Activated CD8-positive, alpha-beta memory T cell treated with anti-CD3 and anti-CD28 coated beads, Interleukin-2, amount 50 U/mL, for 4 hours (primary cell): ENCODE results near the gene MTMR11.
"Not testable (repeated sequence)": the region's sequence is repeated elsewhere in the genome, so short reads cannot be mapped to it uniquely, and the experiment has no call there.

Experiments
- DNase-seq: peaks from one replicate; pipeline ENCODE4 v3.0.0-alpha.2; 2020

The MTMR11 gene

GRCh38 chr1:149888247-149888998, 48.3 kb downstream of the MTMR11 start:
- peak; percentile 63 for DNase-seq

GRCh38 chr1:149887456-149888246, 49.0 kb downstream of the MTMR11 start:
- peak; percentile 54 for DNase-seq

- not testable (repeated sequence) for DNase-seq
Measured at GRCh38 chr1:149887196-149887455, 49.6 kb downstream of the MTMR11 start.

- peak; percentile 72 for DNase-seq
Measured at GRCh38 chr1:149886396-149887195, 50.1 kb downstream of the MTMR11 start.

- not testable (repeated sequence) for DNase-seq
Measured at GRCh38 chr1:149886121-149886395, 50.6 kb downstream of the MTMR11 start.

DNA sequence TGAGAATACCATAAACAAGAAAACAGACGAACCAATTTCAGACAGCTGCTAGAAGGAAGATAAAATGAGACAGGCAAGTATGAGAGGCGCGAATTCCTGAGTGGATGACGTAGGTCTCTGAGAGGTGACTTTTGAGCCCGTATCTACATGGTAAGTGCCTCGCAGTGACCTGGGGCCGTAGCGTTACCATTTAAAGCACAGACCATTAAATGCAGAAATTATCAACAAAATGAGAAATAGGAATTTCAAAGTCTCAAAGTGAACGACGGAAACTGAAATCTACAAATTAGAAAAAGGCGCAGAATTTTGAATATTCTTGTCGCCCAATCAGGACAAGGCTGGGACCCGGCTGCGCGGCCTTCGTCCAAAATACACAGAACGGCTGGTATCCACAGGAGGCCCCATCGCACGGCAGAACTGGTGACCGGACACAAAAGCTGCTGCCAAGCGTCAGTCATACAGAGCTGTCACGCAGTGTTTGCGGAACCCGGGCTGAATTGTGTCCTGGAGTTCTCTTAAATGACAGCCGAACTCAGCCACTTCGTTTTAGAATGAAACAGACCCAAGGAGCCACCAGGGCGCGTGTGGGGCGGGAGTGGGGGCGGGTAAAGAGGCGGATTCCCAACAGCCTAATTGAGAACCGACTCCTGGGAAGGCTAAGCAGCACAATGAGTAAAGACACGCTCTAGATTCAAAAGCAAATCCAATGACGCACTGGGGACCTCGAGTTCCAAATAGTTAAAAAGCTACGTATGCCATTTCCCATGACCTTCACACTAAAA, 51.1 kb downstream of the MTMR11 start:
- DNase-seq: peak; percentile 61

- DNase-seq: no peak
Measured at GRCh38 chr1:149884433-149885338, 52.0 kb downstream of the MTMR11 start.

GRCh38 chr1:149883598-149884247, 53.0 kb downstream of the MTMR11 start:
- DNase-seq: no peak

DNA sequence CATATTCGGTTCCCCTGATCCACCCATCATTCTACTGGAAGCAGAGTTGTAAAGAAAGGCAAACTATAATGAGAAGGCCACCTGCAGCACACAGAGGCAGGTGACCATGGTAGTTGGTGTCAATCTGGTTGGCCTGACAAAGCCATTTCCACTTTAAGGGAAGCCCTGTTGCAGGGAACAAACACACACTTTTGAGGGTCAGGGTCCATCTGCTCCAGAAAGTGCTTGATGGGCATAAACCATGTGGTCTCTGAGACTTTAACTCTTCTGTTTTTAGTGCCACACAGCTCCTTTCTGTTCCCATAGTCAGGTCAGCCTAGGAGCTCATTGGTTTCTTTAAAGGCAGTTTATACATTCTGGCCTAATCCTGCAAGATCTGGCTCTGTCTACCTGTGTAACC, 54.8 kb downstream of the MTMR11 start:
- no peak for DNase-seq

DNA sequence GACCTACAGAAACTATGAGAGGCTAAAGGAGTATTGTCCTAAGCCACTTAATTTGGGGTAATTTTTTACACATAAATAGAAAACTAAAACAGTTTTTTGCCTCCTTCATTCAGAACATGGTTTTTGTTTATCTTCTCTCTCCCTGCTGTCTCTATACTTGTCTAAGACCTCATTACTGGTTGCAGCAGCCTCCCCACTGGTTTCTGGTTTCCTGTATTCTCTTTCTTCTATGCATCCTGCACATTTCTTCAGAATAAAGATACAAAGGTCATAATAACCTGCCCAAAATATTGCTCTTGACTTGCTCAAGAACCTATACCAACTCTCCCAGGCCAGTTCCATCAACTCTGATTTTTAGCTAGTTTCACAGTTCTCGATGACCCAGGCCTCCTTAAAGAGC, 57.1 kb downstream of the MTMR11 start:
- no peak for DNase-seq
